ENCODE results near the gene PDE6D.

GRCh38 chr2:231764760-231765159 lies 16.3 kb downstream of the PDE6D start:
- TF ChIP-seq CTCF (IDR thresholded peaks at IDR 0.05; ENCODE audit: borderline replicate concordance, extremely low read depth, low read length, poor library complexity, severe bottlenecking) (no peak), EZH2 (IDR thresholded peaks at IDR 0.05; ENCODE audit: borderline replicate concordance, low read depth, low read length, severe bottlenecking) (no peak)
